Measurements from ENCODE around the gene MAD1L1.
"Not testable (repeated sequence)": the region's sequence is repeated elsewhere in the genome, so short reads cannot be mapped to it uniquely, and the experiment has no call there.

MAD1L1 gene

GRCh38 chr7:1841286-1842021 lies 391.3 kb downstream of the MAD1L1 start:
- DNase-seq: not testable (repeated sequence)

- DNase-seq: not testable (repeated sequence)
Observed at GRCh38 chr7:1840744-1841143, 392.0 kb downstream of the MAD1L1 start.

GRCh38 chr7:1839701-1840100 lies 393.0 kb downstream of the MAD1L1 start:
- no peak for DNase-seq

GRCh38 chr7:1838911-1839531 lies 393.7 kb downstream of the MAD1L1 start:
- not testable (repeated sequence) for DNase-seq

GRCh38 chr7:1838544-1838872 lies 394.2 kb downstream of the MAD1L1 start:
- DNase-seq: not testable (repeated sequence)

GRCh38 chr7:1837696-1838543 lies 394.8 kb downstream of the MAD1L1 start:
- not testable (repeated sequence) for DNase-seq

GRCh38 chr7:1831933-1832535 lies 400.7 kb downstream of the MAD1L1 start:
- DNase-seq: not testable (repeated sequence)

GRCh38 chr7:1831471-1831870 lies 401.3 kb downstream of the MAD1L1 start:
- DNase-seq: not testable (repeated sequence)

GRCh38 chr7:1829668-1830067 lies 403.1 kb downstream of the MAD1L1 start:
- not testable (repeated sequence) for DNase-seq

- no peak for DNase-seq
Observed at GRCh38 chr7:1829111-1829510, 403.6 kb downstream of the MAD1L1 start.

GRCh38 chr7:1828170-1828569 lies 404.6 kb downstream of the MAD1L1 start:
- DNase-seq: not testable (repeated sequence)

GRCh38 chr7:1827521-1827981 lies 405.2 kb downstream of the MAD1L1 start:
- DNase-seq: not testable (repeated sequence)

- not testable (repeated sequence) for DNase-seq
Observed at GRCh38 chr7:1826931-1827330, 405.8 kb downstream of the MAD1L1 start.

- DNase-seq: no peak
Observed at GRCh38 chr7:1825897-1826741, 406.6 kb downstream of the MAD1L1 start.

- DNase-seq: not testable (repeated sequence)
Observed at GRCh38 chr7:1825647-1825896, 407.2 kb downstream of the MAD1L1 start.

- not testable (repeated sequence) for DNase-seq
Observed at GRCh38 chr7:1824882-1825646, 407.7 kb downstream of the MAD1L1 start.

- DNase-seq: not testable (repeated sequence)
Observed at GRCh38 chr7:1824151-1824881, 408.4 kb downstream of the MAD1L1 start.

GRCh38 chr7:1823376-1824150 lies 409.2 kb downstream of the MAD1L1 start:
- DNase-seq: no peak

GRCh38 chr7:1819259-1819841 lies 413.4 kb downstream of the MAD1L1 start:
- DNase-seq: no peak
